ENCODE data around the gene APLP1.

DNA sequence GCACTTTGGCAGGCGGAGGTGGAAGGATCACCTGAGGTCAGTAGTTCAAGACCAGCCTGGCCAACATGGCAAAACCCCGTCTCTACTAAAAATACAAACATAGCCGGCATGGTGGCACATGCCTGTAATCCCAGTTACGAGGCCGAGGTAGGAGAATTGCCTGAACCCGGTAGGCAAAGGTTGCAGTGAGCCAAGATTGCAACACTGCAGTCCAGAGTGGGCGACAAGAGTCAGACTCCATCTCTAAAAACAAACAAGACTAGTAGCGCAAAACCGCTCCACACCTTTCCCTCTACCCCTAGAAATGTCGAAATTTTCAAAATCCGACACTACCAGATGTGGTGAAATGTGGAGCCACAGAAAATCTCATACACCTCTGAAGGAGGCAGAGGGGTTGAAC lies 50.9 kb downstream of the APLP1 start:
- TF ChIP-seq POLR2AphosphoS5 (IDR thresholded peaks at IDR 0.05; ENCODE audit: borderline replicate concordance, low read depth, low read length) (no peak), EZH2 (IDR thresholded peaks at IDR 0.05) (no peak), FOXP2 (optimal IDR thresholded peaks at IDR 0.05; ENCODE audit: control extremely low read depth, extremely low read length, insufficient read depth) (no peak)

Data from SK-N-MC (cell line).